ENCODE results near the gene DPEP3. TPM values are rescaled to one million over a fixed set of nuclear protein-coding genes. Genes with fewer than 3 reads are reported as not detected.
A peak's percentile ranks its signal among the peaks of the same experiment; 100 is the strongest.

DPEP3 gene
- total and polyA plus RNA-seq, 7 donors: 0.09 to 0.46 (median 0.27) TPM; not detected in 4

- peaks cover 61 to 86% (median 69%) of the 10 kb centered on the region in 4 donors for H3K36me3 ChIP-seq
- no peak for DNase-seq
- 83 to 93% methylated on average over 28 of the region's 28 CpGs for WGBS, 2 donors
- peaks cover 0 to 49% (median 43%) of the 10 kb centered on the region in 4 donors for H3K4me1 ChIP-seq
- no peak for TF ChIP-seq EP300 (IDR thresholded peaks at IDR 0.05)
- no peak for TF ChIP-seq POLR2AphosphoS5 (IDR thresholded peaks at IDR 0.05)
- TF ChIP-seq CTCF (IDR thresholded peaks at IDR 0.05): no peak
- no peak for TF ChIP-seq POLR2A (IDR thresholded peaks at IDR 0.05)
- H3K27me3 ChIP-seq: no peaks in the 10 kb centered on the region
- peak overlapping the region in 3 of 4 donors; percentile 2 to 27 (median 13) for H3K27ac ChIP-seq
- intact Hi-C loops (cut with DNase I): no loop called here
- H3K9me3 ChIP-seq: no peaks in the 10 kb centered on the region
- H3K4me3 ChIP-seq: no peak overlapping the region
Measured at GRCh38 chr16:67946966-67947558, 33.2 kb downstream of the DPEP3 start.

- intact Hi-C loops (cut with DNase I): no loop called here
- Histone ChIP-seq H3K27ac (peak overlapping the region in 2 of 4 donors; percentile 27 to 85), H3K36me3 (peaks cover 57 to 85% (median 66%) of the 10 kb centered on the region in 4 donors), H3K4me1 (peaks cover 0 to 39% (median 33%) of the 10 kb centered on the region in 4 donors), H3K4me3 (no peak overlapping the region), H3K27me3 (no peaks in the 10 kb centered on the region), H3K9me3 (no peaks in the 10 kb centered on the region)
- DNase-seq: no peak
- no peak for TF ChIP-seq POLR2AphosphoS5 (IDR thresholded peaks at IDR 0.05)
- TF ChIP-seq EP300 (IDR thresholded peaks at IDR 0.05): no peak
- no peak for TF ChIP-seq CTCF (IDR thresholded peaks at IDR 0.05)
- TF ChIP-seq POLR2A (IDR thresholded peaks at IDR 0.05): no peak
- 95 to 97% methylated on average over 20 of the region's 20 CpGs for WGBS, 2 donors
Measured at GRCh38 chr16:67946128-67946569, 34.1 kb downstream of the DPEP3 start.

- Histone ChIP-seq H3K4me1 (peaks cover 0 to 36% (median 31%) of the 10 kb centered on the region in 4 donors), H3K9me3 (no peaks in the 10 kb centered on the region), H3K36me3 (peaks cover 50 to 82% (median 61%) of the 10 kb centered on the region in 4 donors), H3K27ac (peak overlapping the region; percentile 70 to 85 (median 84)), H3K27me3 (no peaks in the 10 kb centered on the region), H3K4me3 (no peak overlapping the region)
- no peak for DNase-seq
- WGBS, 2 donors: 88 to 92% methylated on average over 24 of the region's 24 CpGs
- intact Hi-C loops (cut with DNase I): no loop called here
- TF ChIP-seq POLR2A (IDR thresholded peaks at IDR 0.05): no peak
- TF ChIP-seq POLR2AphosphoS5 (IDR thresholded peaks at IDR 0.05): peak in 2 of 4 donors; percentile 10 to 28
Measured at GRCh38 chr16:67945392-67945933, 34.8 kb downstream of the DPEP3 start.

- WGBS, 2 donors: 91 to 93% methylated on average over 24 of the region's 24 CpGs
Measured at GRCh38 chr16:67944690-67945391, 35.5 kb downstream of the DPEP3 start.

More at GRCh38 chr16:67944690-67945391, 35.5 kb downstream of the DPEP3 start:
- H3K27me3 ChIP-seq: no peaks in the 10 kb centered on the region
- H3K36me3 ChIP-seq: peaks cover 45 to 82% (median 57%) of the 10 kb centered on the region in 4 donors
- intact Hi-C loops (cut with DNase I): no loop called here
- H3K4me1 ChIP-seq: peaks cover 0 to 41% (median 36%) of the 10 kb centered on the region in 4 donors
- H3K4me3 ChIP-seq: no peak overlapping the region
- DNase-seq: no peak
- no peaks in the 10 kb centered on the region for H3K9me3 ChIP-seq
- peak overlapping the region; percentile 70 to 85 (median 84) for H3K27ac ChIP-seq
- TF ChIP-seq EP300 (IDR thresholded peaks at IDR 0.05) (no peak), POLR2A (IDR thresholded peaks at IDR 0.05) (no peak), POLR2AphosphoS5 (IDR thresholded peaks at IDR 0.05) (no peak), CTCF (IDR thresholded peaks at IDR 0.05) (no peak)

Data from sigmoid colon (tissue), 7 donors.